ENCODE measurements around the gene ESRRB.

ESRRB gene

DNA sequence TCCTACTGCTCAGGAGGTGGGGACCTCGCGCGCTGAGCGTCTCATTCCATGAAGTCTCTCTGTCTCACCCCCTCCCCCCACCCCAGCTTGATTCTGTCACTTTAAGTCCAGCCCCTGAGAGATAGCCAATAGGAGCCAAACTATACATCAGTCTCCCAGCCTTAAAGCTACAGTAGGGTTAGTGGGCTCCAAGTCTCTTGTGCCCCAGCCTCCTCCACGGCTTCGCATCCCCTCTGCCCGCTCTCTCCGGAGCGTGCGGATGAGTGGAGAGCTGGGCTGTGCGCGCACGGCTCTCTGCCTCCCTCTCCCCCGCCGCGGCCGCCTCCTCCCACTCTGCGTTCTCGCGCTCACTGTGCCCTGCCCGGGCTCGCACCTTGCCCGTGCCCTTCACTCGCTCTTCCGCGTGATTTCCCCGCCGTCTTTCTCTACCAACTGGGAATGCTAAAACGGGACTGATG is at the start of gene ESRRB:
Gene ESRRB (plus strand): TSS at position 191 of the 458 bp plus-strand sequence. CDS start 265 bp downstream, at position 456.
- DNase-seq = no peak

DNA sequence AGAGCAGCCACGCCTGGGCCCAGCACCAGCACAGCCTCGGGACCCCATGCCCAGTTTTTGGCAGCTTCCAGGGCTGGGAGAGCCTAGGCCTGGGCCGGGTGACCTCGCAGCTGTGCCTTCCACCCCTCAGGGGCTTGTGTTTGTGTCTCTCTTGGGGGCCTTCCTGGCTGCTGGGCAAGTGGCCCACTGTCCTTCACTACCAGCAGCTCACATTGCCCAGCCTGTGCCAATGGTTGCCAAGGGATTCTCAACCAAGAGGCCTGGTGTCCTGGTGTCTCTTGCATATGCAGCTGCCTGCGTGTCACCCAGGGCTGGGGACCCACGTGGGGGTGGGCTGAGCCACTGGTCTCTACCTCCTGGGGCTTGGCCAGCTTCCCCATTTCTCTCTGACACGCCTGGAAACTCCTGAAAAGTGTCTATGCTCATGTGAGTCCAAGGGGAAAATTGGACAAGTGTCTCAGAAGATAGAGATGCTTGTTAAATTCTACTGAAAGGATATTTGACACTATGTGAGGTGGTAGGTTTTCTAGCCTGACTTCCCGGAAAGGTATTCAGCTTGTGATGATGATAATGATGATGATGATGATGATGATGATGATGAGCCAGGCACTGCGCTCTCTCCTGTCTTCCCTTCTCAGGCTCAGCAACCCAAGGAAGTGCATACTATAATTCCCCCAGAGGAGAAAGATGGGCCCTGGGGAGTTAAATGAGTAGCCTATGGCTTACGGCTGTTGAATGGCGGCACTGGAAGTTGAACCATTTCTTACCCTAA is 48.8 kb upstream of the ESRRB start:
- DNase-seq = no peak

DNA sequence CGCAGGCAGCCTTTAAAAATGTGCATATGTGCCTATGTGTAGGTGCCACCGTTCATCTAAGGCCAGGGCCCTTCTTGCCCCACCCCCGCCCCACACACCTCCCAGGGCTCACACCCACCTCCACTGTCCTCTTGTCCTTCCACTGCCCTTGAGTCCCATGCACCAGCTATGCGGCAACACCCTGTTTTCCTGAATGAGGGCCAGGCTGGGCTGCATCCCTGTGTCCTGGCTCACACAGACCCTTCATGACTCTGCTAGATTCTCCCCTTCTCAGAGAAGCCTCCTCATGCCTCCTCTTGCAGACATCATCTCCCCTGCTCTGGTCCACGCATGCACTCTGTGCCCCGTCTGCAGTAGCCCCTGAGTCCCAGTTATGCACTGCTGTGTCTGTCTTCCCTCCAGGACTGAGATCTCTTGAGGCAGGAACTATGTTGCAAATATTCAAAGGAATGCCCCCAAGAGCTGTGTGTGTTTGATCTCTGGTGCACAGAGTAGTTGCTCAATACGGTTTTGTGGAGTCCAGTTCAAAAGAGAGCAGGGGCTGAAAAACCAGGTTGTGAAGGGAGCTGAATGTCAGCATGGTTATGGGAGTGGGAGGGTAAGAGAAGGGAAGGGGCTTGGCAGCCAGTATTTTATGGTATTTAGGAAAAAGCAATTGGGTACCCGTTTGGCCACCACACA is 47.3 kb upstream of the ESRRB start:
- no peak for DNase-seq

DNA sequence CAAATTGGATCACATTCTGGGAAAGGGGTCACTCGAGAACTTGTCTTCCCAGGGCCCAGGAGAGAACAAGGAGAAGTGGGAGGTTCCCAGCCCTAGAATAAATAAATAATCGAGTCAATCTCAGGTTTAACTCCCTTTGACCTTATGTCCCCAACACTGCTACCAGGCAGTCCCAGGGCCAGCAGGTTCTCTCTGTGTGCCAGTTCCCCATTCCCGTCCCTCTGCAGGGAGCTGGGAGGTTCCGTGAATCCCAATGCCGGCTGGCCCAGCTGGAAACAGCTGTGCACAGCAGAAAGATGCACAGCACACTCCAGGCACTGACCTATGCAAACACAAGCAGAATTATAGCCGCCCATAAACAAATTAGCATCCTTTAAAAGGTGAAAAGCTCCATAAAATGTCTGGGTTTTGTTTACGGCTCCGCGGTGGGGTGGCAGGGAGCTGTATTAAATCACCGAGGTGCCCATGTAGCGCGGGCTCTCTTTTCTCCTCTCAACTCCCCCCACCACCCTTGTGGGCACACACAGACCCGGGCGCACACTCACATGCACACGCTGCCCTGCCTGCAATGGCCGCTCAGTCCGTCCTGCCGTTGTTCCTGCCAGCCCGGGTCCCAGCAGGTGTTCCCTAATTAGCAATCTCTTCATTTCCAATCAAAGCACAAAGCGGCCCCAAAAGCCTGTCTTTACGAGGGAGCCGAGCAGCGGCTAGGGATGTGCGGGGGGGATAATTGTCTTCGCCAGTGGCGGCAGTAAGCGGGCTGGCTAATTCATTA is 46.6 kb upstream of the ESRRB start:
- no peak for DNase-seq

DNA sequence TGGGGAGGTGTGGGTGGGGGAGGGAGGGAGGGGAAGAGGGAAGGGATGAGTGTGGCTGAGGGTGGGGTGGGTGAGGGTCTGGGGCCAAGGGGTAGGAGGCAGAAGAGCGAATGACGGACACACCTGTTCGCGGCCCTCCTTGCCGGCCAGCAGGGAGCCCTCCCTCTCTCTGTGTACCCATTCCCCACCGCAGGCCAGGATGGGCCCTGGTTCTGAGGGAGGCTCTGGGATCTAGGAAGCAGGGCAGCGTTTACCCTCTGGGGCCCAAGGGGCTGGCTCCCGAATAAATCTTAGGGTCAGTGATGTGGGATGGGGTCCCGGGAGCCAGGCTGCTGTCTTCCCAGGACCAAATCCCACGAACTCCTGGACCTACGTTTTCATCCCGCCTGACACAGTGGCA is 46.0 kb upstream of the ESRRB start:
- no peak for DNase-seq

DNA sequence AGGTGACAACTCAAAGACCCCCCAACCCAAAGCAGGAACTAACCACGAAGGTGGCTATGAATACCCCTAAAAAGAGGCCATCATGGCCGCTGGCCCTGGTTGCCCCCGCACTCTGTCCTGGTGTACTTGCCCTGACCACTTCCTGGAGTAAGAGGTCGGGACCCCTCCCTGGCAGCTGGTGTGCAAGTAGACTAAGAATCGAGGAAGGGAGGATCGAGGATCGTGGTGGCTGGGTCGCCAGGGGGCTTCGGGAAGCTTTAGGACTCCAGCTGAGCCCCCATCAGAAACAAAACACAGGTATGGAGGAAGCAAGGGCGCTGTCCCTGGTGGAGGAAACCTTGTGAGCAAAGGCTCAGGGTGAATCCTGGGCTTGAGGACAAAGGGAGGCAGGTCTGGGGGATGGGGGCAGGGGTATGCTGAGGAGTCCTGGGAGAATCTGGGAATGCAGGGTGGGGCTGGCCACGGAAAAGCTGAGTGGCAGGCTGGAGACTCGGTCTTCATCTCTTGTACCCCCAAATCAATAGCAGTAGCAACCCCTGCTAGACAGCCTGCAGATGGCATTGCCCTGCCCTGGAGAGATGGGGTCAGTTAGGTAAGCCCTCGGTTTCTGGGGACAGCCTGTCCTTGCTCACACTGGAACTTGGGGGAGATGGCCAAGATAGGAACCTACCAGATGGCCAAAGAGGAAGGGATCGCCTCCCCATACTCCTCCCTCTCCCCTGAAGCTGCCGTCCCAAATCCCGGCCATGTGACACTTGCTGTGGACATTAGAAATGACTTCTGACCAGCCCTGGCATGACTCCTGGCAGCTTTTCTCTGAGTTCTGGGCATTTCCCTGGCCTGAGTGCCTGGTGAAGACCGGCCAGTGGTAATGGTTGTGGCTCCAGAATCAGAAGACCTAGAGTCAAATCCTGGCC is 45.3 kb upstream of the ESRRB start:
- DNase-seq = no peak

DNA sequence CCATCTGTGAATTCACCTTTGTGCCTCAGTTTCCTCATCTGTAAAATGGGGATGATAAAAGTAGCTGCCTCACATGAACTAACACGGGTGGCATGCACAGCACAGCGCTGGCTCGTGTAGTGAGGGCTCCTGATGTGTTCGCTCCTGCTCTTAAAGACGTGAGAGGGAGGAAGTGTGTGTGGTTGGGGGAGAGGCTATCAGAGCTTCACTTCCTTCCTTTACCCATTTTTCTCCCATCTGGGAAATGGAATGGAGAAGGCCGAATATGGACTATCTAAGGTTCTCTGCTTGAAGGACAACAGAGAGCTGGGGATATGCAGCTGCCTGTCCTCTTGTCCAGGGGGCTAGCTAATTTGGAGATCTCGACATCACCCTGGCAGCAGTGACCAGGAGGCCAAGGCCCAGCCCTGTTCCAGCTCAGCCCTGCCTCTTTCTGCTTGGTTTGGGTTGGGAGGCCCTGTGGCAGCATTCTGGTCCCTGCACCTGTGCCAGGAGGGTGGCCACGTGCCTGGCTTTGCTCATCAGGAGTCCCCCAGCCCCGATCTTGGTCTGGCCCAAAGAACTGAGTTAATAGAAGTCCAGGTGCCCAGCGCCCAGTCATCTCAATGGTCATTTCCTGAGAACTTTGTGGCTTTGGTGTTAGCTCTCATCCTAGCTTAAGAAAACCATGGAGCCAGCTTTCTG is 44.5 kb upstream of the ESRRB start:
- DNase-seq = no peak

DNA sequence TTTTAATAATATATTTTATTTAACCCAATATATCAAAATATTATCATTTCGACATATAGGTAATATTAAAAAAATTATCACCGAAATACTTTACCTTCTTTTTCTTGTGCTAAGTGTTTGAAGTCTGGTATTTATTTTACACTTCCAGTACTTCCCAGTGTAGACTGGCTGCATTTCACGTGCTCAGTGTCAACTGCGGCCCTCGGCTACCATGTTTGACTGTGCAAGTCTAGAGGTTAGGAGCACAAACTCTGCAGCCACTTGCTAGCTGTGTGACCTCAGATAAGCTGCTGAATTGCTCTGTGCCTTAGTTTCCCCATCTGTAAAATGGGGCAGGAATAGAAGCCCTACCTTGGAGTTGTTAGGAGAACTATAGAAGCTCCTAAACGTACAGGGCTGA is 42.3 kb upstream of the ESRRB start:
- no peak for DNase-seq

DNA sequence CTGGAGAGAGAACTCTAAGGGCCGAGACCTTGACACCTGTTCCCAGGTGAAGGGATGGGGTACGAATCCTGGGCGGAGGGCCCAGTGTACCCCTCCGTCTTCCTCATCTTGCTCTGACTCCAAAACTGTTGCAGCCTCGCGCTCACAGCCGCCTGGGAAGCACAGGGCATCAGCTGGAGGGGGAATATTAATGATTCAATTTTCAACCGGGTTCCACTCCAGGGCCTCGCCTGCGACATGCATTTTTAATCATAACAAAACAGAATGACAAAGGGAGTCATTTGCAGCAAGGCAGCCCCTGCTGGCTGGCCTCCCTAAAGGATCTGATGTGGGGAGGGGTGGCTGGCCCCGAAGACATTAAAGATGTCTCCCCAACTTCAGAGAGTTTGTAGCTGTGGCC is 41.6 kb upstream of the ESRRB start:
- DNase-seq = no peak

DNA sequence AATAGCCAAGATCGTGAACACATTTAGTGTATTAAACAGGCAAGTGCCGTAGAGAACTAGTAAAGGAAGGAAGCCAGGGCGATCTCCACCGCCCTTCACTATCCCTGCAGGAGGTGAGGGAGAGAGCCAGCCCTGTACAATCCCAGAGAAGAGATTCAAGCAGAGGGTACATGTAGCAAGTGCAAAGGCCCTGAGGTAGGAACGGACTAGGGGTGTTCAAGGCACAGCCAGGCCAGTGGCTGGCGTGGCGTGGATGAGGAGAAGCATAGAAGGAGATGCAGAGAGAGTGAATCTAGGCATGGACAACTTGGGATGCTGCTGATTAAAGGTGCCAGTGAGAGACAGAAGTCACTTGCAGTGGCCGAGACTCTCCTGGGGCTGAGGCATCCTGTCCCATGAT is 39.1 kb upstream of the ESRRB start:
- DNase-seq = no peak

DNA sequence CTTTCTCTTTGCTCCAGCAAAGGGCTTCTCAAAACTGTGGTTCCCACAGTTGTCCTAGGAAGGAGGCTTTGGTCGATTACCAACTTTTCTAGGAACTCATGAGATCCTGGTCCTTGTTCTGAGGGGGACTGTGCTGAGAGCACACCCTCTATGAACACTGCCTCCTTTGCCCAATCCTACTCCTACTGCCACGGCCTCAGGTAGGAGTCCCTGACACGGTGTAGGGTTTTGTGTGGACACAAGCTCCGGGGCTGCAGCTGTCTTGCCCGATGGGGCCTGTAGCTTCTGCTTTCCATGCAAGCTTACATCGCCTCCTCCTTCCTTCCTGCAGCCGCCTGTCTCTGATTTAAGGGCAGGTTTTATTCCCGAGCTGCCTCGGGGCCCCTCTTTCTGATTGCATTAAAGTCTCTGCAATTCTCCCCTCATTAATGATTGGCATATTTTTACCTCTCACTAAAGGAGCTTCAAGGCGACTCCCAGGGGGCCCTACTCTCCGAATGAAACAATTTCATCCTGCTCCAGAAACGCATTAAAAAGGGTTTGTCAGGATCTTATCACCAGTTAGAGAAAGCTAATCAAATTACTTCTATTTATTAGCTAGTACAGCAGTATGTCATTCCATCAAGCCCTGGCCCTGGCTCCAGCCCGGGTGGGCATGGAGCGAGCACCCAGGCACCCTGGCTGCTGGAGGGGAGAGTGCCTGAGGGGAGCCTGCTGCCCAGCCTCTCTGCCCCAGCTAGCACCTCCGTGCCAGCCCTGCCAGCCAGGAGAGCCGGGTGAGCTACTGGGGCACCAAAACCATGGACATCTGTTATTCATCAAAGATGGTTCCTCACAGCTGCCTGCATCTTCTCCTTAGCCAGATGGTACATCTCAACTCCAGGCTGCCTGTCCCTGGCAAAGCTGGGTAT is 38.0 kb upstream of the ESRRB start:
- no peak for DNase-seq

DNA sequence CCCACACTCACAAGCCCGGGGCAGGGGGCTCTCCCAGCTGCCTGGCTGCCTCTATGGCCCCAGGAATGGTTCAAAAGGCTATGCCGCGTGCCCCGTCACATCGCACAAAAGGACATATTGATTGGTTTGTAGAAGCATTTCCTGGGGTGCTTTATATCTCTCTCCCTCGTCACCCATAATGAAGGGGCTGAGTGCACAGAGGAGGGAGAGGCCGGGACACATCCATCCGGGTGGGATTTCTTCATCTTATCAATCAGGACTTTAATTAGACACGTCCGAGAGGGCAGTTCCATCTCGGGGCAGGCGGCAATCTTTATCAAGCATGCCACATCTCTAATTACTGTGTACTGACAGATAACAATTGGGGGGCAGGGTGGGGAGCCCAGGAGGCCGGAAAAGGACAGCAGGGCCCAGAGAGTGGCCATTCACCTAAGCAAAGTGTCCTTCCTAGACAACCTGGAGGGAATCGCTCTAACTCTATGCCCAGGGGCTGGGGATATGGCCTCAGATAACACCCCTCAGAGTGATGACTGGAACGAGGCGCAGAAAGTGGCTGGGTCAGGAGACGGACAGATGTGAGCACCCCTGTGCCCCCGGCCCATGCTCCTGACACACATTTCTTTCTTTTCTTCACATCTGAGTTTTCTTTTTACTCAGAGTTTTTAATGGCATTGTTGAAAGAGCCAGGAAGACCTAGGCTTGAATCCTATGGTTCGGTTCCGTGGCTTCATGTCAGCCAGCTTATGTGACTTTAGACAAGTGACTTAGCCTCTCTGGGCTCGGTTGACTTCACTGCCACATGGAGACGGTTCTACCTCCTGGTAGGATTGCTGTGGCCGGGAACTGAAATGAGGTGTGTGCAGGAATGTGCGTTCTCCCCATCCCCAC is 36.0 kb upstream of the ESRRB start:
- no peak for DNase-seq

DNA sequence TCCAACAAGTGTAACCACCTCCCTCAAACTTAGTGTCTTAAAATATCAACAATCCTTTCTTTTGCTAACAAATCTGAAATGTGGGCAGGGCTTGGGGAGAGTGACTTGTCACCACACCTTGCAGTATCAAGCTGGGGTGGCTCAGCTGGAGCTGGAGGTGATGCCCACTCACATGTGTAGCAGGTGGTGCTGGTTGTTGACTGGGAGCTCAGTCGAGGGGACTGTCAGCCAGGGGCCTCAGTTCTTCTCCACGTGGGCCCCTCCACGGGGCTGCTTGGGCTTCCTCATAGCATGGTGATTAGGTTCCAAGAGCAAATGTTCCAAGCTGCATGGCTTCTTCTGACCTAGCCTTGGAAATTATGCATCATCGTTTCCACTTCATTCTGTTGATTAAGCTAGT is 32.6 kb upstream of the ESRRB start:
- DNase-seq = no peak

DNA sequence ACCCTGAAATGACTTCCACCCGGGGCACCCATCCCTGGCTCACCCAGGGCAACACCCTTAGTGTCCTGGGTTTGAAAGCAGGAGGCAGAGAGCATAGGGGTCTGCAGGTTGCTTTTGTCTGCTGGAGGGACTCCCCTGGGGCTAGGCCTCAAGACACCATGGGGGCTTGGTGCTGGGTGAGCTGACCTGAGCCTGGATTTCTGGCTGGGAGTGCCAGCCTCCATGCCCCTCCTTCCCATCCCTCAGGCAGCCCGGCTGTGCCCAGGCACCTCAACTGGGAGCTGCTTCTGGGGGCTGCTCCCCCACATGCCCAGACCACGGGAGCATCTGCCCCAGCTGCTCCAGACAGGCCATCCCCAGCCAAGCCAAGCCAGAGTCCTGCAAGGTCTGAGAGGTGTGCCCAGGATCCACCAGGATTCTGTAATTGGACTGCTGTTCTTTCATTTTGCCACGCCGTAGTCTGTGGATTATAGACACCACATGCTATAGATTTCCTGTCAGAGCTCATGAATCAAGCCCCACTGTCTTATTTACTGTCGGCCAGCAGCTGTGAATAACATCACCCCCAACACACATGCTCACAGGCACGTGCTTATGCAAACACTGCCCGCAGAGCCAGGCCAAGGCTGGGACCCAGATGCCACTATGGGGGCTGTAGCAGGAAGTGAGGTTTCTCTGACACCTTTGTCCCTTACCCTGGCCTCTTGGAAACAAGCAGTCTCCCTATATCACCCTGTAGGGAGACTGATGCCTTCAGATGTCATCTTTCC is 29.4 kb upstream of the ESRRB start:
- DNase-seq = no peak

DNA sequence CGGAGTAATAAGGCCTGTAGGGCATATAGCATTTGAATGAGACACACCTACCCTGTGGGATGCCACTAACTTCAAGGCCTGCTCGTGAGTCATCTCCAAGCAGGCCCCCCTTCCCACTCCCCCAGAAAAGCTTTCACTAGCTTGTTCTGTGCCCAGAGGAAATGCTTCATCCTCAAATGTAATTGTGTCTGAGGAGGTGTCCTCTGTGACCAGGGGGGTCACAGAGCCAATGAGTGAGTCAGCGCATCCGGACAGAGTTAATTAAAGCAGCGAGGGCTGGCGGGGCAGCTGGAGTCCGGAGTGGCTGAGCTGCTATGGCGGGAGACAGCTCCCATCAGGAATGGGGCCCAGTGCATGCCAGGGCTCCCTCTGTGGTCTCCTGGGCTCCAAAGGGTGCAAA is 27.0 kb upstream of the ESRRB start:
- no peak for DNase-seq

DNA sequence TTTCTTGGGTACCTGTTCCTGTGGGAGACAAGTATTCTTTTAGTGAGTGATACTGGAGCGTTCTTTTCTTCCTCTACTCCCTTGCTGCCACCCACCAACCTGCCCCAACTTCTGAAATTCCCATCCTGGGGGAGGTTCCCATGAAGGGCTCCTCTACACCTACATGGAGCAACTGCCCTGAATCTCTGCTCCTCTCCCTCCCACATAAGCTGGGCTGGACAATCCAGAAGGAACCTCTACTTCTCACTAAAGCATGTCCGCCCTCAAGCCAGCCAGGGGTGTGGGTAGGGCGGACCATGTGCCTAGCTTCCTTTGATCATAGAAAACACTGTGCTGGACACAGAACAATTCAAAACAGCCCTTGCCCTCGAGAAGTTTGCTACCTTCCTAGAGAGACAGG is 25.9 kb upstream of the ESRRB start:
- DNase-seq = no peak

DNA sequence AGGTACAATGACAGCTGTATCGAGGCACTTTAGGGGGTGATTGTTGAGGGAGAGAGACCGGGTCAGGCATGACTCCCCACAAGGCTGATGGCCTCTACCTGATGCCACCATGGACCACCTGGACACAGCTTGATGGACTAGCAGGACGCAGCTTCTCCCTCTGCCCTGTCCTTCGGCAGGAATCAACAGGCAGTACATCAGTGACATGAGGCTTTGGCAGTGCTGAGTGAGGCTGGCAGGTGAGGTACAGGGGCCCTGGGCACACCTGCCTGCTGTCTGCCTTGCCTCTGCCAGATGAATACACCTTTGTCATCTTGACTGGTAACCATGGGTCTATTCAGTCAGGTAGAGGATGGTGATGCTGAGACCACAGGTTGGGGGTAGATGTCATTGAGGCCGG is 25.3 kb upstream of the ESRRB start:
- no peak for DNase-seq

DNA sequence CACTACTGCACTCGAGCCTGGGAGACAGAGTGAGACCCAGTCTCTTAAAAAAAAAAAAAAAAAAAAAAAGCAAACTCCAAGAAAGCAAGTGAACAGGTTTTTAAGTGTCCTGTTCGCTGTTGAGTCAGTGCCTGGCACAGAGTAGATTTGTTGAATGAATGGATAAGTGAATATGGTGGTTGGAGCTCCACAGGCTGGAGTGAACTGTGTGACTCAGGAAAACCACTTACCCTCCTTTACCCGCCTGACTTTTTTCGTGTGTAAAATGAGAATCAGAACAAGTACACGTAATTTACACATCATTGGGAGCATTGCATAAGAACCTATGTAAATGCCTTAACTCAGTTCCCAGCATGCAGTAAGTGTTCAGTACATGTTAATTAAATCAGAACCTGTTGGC is 24.0 kb upstream of the ESRRB start:
- DNase-seq = no peak

DNA sequence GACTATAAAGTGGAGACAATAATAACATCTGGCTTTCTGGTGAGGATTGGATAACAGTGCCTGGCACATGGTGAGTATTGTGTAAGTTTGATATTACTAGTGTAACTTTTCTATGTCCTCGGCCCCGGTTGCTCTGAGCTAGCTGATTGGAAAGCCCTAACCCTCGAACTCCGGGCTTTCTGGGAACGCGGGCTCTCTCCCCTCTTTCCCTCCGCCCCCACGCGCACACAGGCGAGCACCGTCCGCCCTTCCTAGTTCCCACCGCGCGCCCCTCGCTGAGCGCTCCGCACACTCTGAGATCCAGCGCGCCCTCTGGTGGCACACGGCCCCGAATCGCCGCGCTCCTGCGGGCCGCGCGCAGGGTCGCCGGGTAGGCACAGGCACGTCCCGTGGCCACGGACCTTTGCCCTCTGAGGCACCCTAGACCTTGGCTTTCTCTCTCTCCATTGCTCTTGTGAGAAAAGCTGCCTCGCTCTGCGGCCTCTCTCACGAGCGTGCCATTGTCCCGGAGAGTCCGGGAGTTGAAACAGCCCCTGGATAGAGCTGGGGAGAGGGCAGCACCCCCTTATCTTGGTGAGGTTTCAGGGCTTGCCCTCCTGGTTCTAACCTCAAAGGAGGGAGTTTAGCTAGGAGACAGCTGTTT is 23.2 kb upstream of the ESRRB start:
- DNase-seq = no peak

Measured in NCI-H2081 treated with DMSO at 0.1 percent for 48 hours (cell line).